GM19324 (cell line): Measurements from ENCODE around the gene TDP2.
"Not testable (repeated sequence)": the region's sequence is repeated elsewhere in the genome, so short reads cannot be mapped to it uniquely, and the experiment has no call there.

Experiments
- ATAC-seq: cut with Tn5 transposase; IDR thresholded peaks from one replicate; pipeline ENCODE4 v1.9.1; 2021; ENCODE audit warnings: mild to moderate bottlenecking, moderate library complexity; ENCODE audit not compliant: unreplicated experiment, low FRiP score

TDP2 gene

DNA sequence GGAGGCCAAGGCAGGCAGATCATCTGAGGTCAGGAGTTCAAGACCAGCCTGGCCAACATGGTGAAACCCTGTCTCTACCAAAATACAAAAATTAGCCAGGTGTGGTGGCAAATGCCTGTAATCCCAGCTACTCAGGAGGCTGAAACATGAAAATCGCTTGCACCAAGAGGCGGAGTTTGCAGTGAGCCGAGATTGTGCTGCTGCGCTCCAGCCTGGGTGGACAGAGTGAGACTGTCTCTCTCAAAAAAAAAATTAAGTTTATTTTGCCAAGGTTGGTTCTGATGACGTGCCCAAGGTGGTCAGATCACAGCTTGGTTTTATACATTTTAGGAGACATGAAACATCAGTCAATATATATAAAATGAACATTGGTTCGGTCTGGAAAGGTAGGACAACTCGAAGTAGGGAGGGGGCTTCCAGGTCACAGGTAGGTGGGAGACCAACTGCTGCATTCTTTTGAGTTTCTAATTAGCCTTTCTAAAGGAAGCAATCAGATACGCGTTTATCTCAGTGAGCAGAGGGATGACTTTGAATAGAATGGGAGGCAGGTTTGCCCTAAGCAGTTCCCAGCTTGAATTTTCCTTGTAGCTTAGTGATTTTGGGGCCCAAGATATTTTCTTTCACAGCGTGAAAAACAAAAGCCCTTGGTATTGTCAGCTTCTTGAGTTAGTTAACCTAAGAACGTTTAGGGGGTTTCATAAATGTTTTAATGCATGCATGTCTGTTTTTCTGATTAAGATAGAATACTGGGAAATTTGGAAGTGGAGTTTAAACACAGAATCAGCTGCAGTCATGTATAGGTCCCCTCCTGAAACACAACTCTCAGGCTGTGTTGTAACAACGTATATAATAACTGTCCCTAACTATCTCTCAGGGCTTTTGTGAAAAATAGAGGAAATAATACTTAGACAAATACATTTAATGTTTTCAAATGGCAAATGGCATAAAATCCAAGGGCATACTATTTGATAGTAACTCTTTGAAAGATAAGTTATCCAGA, 16.9 kb upstream of the TDP2 start:
- ATAC-seq, result no peak

DNA sequence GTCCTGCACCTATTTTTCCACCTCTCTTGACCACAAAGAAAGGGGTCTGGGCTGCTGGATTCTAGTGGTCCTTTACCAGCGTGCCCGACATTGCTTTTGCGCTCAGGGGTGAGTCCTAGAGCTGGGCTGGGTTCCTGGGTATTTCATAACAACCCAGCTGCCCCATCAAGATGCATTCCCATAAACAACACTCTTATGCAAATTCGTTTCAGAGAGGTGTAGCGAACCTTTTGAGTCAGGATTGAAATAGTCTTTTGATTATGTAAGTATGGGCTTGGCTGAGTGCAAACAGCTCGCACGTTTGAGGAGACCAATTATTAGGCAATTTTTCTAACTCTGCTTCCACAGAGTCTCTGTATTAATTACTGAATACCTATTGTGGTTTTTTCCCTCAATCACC, 13.9 kb upstream of the TDP2 start:
- no peak for ATAC-seq

DNA sequence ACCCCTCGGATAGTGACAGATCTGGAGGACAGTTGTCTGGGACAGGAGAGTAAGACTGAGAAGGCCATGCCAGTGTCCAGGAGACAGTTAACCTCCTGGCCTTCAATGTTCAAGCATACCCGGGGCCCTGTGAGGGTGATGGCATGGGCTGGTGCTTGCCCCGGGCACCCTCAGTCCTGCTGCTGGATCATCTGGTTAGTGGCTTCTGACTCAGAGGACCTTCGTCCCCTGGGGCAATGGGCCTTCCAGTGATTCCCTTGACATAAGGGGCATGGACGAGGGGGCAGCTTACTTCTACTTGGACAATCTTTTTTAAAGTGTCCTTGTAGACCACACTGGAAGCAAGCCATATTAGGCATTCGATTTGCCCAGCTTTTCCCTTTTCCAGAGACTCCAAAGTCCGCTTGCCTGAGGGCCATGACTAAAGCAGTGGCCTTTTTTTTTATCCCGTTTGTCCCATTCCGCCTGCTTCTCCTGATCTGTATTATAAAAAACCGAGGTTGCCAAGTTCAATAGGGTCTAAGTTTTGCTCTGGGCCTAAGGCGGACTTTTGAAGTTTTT, 12.2 kb upstream of the TDP2 start:
- ATAC-seq, result not testable (repeated sequence)

DNA sequence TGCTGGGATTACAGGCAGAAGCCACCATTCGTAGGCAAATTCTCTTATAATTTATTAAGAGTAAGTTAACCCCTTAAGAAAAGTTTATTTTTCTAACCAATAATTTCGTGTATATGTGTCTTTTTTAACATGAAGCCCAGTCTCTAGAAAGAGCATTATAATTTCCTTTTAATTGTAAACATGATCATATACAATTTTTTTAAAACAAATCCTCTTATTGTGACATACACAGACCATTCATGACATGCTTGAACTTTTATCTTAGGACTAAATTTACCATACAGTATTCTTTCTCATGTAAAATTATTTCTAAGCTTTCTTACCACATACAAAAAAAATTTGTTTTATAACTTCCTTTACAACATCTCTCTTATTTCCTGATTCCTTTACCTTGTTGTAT, 6.9 kb upstream of the TDP2 start:
- ATAC-seq, result no peak

DNA sequence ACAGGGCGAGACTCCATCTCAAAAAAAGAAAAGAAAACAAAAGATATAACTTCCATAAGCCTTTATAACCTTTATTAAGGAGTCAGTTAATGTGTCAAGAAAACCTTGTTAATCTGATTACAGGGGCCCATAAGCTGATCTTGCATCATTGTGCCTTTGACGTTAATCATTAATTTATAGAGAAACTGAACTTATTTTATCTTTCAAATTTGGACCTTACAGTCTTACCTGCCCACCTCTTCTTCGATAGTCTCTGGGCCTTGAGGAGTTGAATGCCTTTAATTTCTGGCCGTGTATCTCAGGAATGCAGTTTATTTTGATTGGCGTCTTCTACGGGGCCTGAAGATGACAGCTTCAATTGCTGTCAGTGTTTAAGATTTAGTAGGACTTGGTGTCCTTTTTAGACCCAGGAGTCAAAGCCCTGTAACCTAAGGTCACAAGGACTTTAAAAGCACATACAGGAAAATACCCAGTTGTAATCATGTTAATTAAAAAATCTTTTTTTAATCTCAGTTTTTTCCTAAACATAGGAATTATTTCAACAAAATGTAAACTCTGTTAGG, 6.0 kb upstream of the TDP2 start:
- ATAC-seq, result no peak

DNA sequence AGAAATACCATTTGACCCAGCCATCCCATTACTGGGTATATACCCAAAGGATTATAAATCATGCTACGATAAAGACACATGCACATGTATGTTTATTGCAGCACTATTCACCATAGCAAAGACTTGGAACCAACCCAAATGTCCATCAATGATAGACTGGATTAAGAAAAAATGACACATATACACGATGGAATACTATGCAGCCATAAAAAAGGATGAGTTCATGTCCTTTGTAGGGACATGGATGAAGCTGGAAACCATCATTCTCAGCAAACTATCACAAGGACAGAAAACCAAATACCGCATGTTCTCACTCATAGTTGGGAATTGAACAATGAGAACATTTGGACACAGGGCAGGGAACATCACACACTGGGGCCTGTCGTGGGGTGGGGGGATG, 4.4 kb upstream of the TDP2 start:
- not testable (repeated sequence) for ATAC-seq

DNA sequence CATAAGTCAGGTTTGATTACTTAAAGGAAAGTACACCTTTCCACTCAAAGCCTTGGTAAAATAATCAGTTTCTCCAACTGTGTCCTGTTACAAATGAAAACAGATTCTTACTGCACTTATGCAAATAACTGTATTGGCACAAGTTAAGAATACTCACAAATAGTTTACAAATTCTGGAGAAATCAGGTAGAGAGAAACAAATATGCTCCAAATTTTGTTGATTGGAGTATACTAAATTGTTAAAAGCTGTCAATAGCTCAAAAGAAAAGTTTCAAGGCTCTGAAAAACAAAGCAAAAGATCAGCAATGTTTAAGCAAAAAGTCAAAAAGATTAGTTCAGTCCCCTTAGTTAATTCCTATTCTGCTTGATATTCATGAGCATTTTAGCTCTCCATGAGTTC, 3.8 kb upstream of the TDP2 start:
- ATAC-seq, result not testable (repeated sequence)

DNA sequence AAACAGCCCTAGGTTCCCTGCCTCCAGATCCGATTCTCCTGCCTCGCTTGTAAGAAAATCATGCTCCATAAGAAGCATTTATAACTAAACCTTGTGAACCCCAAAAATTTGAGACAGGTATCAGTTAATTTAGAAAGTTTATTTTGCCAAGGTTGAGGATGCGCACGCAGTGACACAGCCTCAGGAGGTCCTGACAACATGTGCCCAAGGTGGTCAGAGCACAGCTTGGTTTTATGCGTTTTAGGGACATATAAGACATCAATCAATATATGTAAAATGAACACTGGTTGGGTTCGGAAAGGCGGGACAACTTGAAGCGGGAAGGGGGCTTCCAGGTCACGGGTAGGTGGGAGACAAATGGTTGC, 2.3 kb upstream of the TDP2 start:
- no peak for ATAC-seq

DNA sequence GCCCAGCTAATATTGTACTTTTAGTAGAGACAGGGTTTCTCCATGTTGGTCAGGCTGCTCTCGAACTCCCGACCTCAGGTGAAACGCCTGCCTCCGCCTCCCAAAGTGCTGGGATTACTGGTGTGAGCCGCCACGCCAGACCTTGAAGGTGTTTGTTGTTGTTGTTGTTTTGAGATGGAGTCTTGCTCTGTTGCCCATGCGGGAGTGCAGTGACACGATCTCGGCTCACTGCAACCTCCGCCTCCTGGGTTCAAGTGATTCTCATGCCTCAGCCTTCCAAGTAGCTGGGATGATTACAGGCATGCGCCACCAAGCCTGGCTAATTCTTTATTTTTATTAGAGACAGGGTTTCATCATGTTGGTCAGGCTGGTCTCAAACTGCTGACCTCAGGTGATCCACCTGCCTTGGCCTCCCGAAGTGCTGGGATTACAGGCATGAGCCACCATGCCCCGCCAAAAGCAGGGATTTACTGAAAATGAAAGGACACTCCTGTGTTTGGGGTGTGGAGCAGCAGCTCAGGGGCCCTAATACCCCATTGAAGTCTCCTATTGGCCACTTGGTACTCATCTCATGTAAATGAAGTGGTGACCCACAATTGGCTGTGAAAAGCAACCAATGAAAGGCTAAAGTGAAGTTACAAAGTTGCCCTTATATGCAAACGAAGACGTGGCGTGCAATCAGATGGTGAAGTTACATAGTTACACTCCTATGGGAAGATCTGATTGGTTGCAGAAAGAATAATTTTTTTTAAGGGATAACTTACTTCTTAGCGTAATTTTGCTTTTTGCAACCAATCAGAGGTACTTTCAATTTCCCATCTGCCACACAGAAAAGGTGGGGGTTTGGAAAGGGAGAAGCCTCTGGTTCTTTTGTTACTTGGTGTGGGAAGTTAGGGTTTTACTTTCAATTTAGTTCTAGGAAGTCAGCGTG, 1.6 kb upstream of the TDP2 start:
- ATAC-seq, result not testable (repeated sequence)

DNA sequence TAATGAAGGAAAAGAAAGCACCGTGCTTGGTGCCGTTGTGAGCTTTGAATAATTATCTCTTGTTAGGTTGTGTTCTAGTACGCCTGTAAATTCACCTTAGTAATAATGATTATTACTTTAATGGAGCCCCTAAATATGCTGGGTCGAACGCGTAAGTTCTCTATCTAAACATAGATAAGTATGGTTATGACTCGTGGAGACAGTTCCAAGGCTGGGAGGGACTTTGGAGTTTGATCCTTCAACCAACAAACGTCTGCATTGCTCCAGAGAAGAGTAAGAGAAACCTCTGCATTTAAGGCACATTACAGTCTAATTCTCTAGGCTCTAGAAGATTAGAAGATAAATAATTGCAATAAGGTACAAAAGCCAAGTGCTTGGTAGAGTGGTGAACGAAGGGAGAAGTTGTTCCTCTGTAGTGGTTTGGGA, 692 bp upstream of the TDP2 start:
- no peak for ATAC-seq

DNA sequence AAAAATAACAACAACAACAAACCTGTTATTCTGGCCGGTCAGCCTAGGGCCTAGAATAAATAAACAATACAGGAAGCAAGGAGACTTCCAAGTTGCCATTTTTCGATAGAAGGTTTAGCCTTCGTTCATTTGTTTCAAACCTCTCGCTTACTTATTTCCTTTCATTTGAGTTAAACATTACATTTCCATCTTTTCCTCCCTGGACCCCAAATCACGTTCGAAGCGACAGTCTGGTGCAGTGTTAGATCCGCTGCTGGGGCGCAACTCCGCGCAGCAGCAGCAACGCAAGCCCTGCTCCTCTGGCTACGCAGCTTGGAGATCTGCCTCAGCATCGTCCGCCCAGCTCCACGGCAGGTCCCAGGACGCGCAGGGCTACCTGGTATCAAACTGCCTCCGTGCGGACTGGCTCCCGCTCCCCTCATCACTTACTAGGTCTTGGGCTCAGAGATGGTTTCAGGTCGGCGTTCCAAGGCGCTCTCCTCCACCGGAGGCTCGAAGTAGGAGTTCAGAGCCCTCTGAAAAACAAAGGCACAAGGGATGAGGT, 530 bp downstream of the TDP2 start:
- peak; percentile 29 for ATAC-seq

DNA sequence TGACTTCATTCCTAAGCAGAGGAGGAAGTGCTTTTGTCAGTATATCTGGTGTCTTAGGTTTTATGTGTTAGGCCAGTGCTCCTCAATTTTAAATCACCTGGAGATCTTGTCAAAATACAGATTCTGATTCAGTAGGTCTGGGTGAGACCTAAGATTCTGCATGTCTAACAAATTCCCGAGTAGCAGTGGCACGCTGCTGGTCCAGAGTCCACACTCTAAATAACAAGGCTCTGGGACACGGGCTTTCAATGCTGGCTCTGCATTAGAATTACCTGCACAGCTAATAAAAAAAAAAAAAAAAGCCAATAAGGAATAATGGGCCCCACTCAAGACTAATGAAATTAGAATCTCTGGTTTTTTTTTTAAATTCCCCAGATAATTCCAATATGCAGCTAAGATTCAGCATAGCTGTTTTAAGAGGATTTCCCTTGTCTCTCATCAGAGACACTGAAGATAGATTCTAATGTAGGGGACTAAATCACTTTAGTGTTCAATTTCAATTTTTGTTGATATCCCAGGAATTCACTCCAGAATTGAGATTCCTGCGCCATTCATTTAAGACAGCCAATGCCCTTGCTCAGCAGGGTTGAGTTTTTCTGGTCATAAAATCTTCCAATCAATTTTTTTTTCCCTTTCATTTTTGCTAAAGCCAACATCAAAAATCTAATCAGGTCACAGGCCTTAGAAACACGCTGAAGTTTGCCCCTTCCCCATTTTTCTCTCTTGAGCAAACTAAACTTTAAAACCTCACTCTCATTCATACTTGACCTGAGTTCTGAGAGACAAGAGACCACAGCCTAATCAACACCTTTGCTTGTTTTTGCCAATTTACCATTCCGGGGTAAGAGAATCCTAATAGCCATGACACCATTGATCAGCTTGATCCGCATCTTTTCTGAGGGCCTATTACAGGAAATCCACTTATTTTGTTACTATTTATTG, 2.4 kb downstream of the TDP2 start:
- no peak for ATAC-seq

DNA sequence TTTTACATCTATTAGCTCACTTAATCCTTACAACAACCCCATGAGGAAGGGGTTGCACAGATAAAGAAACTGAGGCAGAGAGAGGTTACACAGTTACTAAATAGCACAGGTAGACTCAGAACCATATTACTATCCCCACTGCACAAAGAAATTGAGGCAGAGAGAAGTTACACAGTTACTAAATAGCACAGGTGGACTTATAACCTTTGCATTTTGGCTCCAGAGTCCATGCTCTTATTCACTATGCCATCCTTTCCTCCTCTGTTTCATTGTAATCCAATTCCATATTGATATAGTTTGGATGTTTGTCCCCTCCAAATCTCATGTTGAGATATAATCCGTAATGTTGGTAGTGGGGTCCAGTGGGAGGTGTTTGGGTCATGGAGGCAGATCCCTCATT, 3.5 kb downstream of the TDP2 start:
- no peak for ATAC-seq

DNA sequence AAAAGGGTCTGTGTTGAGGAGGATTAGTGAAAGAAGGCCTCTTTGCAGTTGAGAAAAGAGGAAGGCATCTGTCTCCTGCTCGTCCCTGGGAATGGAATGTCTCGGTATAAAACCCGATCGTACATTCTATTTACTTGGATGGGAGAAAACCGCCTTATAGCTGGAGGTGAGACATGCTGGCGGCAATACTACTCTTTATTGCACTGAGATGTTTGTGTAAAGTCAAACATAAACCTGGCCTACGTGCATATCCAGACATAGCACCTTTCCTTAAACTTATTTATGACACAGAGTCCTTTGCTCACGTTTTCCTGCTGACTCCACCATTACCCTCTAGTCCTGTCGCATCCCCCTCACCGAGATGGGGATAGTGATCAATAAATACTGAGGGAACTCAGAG, 4.5 kb downstream of the TDP2 start:
- ATAC-seq, result no peak

DNA sequence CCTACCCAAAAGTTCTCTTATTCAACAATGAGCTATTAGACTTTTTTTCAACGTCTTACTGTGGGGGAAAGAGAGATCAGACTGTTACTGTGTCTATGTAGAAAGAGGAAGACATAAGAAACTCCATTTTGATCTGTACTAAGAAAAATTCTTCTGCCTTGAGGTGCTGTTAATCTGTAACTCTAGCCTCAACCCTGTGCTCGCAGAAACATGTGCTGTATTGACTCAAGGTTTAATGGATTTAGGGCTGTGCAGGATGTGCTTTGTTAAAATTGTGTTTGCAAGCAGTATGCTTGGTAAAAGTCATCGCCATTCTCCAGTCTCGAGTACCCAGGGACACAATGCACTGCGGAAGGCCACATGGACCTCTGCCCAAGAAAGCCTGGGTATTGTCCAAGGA, 4.9 kb downstream of the TDP2 start:
- not testable (repeated sequence) for ATAC-seq

DNA sequence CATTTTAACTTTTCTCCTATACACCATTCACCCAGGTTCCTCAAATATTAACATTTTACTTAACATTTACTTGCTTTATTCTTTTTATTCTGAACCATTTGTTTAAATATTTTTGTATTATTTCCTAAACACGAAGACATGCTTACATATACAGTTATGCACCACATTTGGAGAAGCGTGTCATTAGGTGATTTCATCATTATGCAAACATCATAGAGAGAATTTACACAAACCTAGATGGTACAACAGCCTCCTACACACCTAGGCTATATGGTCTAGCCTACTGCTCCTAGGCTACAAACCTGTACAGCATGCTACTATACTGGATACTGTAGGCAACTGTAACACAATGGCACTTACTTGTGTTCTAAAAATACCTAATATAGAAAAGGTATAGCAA, 6.6 kb downstream of the TDP2 start:
- ATAC-seq, result no peak

DNA sequence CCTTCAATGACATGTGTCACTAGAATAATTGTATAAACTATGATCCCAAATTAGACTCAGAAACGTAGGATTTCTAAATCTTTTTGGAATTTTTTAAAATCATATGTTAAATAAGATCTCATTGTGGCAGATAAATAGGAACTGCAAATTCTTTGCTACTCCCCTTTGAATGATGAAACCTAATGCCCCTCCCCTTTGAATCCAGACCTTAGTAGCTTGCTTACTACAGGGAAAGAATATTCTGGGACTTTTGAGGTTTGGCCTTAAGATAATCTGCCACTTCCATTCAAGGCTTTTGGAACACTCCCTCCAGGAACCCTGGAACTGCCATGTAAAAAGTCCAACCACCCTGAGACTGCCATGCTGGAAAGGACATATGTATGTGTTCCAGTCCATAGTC, 7.1 kb downstream of the TDP2 start:
- ATAC-seq, result no peak

DNA sequence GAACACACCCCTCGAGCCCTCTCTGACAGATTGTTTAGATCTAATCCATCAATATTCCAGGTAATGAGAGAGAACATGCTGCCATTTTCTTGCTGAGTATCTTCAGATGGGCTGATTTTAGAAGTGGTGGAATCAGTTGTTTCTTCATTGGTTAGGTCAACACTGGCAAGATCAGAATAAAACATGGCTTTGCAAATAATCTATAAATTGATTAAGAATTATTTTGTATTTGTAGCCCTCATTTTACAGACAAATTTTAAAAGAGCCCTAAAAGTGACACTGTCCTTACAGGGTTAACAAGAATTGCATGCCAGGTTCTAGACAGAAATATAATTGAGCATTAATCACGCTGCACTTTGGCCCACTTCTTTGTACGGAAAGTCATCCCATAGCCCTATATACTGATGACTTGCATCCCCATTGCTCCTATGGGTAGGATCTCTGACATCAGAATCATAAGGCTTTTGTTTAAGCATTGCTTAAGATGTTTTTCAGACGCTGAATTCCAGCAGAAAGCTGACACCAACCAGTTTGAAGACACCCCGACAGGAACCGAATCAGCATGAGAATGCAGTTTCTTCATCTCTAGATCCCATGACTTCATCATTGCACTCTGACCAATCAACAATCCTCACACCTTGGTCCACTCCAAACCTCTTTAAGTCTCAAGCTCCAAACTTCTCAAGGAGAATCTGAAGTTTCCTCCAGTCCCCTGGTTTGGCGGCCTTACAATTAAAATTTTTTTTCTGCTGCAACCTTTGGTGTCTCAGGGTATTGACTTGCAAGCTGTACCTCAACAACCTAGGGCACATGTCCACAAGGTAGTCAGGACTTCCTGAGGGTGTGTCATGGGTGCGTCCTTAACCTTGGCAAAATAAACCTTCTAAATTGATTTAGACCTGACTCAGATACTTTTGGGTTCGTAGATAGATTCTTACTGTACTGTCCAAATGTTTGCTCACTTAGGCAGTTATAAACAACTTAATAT, 7.8 kb downstream of the TDP2 start:
- no peak for ATAC-seq
